ENCODE results near the gene GBA2. TPM values are rescaled to one million over a fixed set of nuclear protein-coding genes. Genes with fewer than 3 reads are reported as not detected.

GBA2 gene
- total and polyA plus RNA-seq, 2 experiments from 2014 or later, result 32.1 to 80.1 TPM

DNA sequence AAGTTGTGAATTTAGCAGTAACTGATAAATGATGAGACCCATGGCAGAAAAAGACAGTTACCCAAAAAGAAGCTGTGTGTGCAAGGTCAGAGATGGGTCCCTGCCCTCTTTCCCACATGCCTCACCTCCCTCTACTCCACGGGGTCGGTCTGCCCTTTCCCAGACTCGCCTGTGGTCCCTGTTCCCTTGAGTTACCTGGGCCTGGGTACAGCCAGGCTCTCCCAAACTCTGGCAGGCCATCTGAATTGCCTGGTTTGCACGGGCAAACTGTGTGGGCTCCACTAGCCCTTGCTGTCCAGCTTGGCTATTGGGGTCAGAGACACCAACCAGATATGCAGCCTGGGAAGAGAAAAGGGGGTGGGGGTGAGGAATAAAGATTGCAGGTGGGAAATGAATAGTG is 40.9 kb downstream of the GBA2 start:
- H3K9me2 ChIP-seq (ENCODE audit: insufficient read depth), result no peaks in the 10 kb centered on the region
- H3K4me3 Mint-ChIP-seq, result no peak overlapping the region; the same call in 2 of the 3 replicates
- DNase-seq (ENCODE audit: low spot score) (no peak), ATAC-seq (no peak)
- TF ChIP-seq EZH2 (IDR thresholded peaks at IDR 0.05; ENCODE audit: low read depth, unreplicated experiment), result no peak
- no peak for TF ChIP-seq ZNF331 (CRISPR knock-in tag; IDR thresholded peaks at IDR 0.05; ENCODE audit: low read depth)
- no peak overlapping the region for H3K27ac Mint-ChIP-seq
- no peak overlapping the region for H3K4me3 ChIP-seq
- H3K36me3 Mint-ChIP-seq (ENCODE audit: low read depth), result peaks cover 63% of the 10 kb centered on the region
- no peaks in the 10 kb centered on the region for H3K4me1 Mint-ChIP-seq
- no peaks in the 10 kb centered on the region for H3K79me2 ChIP-seq (replicated peaks; ENCODE audit: insufficient read depth)
- no peaks in the 10 kb centered on the region for H3K4me1 ChIP-seq (ENCODE audit: insufficient read depth)
- H3K4me2 ChIP-seq, result no peak overlapping the region
- peaks cover 28% of the 10 kb centered on the region for H3K36me3 ChIP-seq (ENCODE audit: insufficient read depth)
- H3K27me3 ChIP-seq (ENCODE audit: insufficient read depth), result no peaks in the 10 kb centered on the region
- peaks cover 2% of the 10 kb centered on the region for H4K20me1 ChIP-seq (replicated peaks; ENCODE audit: insufficient read depth)
- H3K27me3 Mint-ChIP-seq (ENCODE audit: insufficient read depth, low read depth, poor library complexity), result peaks cover 7% of the 10 kb centered on the region
- no peak overlapping the region for H3K27ac ChIP-seq (ENCODE audit: low read depth)
- 0 out of 2 replicates have a peak, but pooled peaks cover 2% of the 10 kb centered on the region for H3F3A ChIP-seq (replicated peaks; ENCODE audit: low read depth)
- no peaks in the 10 kb centered on the region for H3K9me3 Mint-ChIP-seq
- H2AFZ ChIP-seq, result no peak overlapping the region

DNA sequence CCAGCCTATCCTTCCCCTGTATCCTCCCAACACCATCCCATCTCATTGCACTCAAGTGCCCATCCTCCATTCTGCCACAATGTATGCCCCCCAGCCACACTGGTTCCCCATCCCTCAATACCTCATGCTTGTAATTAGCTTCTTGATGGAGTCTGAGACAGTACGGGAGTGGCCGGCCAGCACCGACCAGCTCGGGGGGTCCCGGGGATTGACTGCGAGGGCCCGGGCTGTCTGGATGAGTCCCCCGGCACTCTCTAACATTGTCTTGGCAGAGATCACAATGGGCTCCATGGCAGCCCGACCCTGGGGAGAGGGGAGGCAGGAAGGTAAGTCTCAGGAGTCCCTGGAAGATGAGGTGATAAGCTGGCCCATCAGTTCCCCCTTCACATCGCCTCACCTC is 42.1 kb downstream of the GBA2 start:
- H2AFZ ChIP-seq, result no peak overlapping the region
- Mint-ChIP-seq H3K9me3 (no peaks in the 10 kb centered on the region), H3K4me3 (no peak overlapping the region), H3K36me3 (ENCODE audit: low read depth) (peaks cover 60% of the 10 kb centered on the region), H3K27ac (no peak overlapping the region), H3K27me3 (ENCODE audit: insufficient read depth, low read depth, poor library complexity) (peaks cover 8% of the 10 kb centered on the region), H3K4me1 (no peaks in the 10 kb centered on the region)
- no peak overlapping the region for H3K27ac ChIP-seq (ENCODE audit: low read depth)
- TF ChIP-seq STAT1 (IDR thresholded peaks at IDR 0.05; ENCODE audit: unreplicated experiment) (no peak), CTCF (conservative IDR thresholded peaks at IDR 0.05; ENCODE audit: low read depth in 2 of 2) (no peak), JUNB (IDR thresholded peaks at IDR 0.05; ENCODE audit: unreplicated experiment) (no peak), REST (IDR thresholded peaks at IDR 0.05; ENCODE audit: unreplicated experiment) (no peak), CREB1 (CRISPR knock-in tag; IDR thresholded peaks at IDR 0.05; ENCODE audit: low read depth) (no peak), ZNF114 (CRISPR knock-in tag; IDR thresholded peaks at IDR 0.05) (no peak), POLR2AphosphoS5 (IDR thresholded peaks at IDR 0.05; ENCODE audit: low read depth) (no peak)
- TF ChIP-seq, protein P1, sequence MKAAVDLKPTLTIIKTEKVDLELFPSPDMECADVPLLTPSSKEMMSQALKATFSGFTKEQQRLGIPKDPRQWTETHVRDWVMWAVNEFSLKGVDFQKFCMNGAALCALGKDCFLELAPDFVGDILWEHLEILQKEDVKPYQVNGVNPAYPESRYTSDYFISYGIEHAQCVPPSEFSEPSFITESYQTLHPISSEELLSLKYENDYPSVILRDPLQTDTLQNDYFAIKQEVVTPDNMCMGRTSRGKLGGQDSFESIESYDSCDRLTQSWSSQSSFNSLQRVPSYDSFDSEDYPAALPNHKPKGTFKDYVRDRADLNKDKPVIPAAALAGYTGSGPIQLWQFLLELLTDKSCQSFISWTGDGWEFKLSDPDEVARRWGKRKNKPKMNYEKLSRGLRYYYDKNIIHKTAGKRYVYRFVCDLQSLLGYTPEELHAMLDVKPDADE (IDR thresholded peaks at IDR 0.05), result no peak
- no peaks in the 10 kb centered on the region for H3K9me2 ChIP-seq (ENCODE audit: insufficient read depth)
- peaks cover 28% of the 10 kb centered on the region for H3K36me3 ChIP-seq (ENCODE audit: insufficient read depth)
- no peaks in the 10 kb centered on the region for H3K79me2 ChIP-seq (replicated peaks; ENCODE audit: insufficient read depth)
- no peak overlapping the region for H3K4me2 ChIP-seq
- no peak overlapping the region for H3K4me3 ChIP-seq
- H3K27me3 ChIP-seq (ENCODE audit: insufficient read depth), result no peaks in the 10 kb centered on the region
- no peak for DNase-seq (ENCODE audit: low spot score)
- no peaks in the 10 kb centered on the region; the same call in 1 of the 2 replicates for H4K20me1 ChIP-seq (replicated peaks; ENCODE audit: insufficient read depth)
- no peak for ATAC-seq
- H3K4me1 ChIP-seq (ENCODE audit: insufficient read depth), result no peaks in the 10 kb centered on the region
- H3F3A ChIP-seq (replicated peaks; ENCODE audit: low read depth), result no peaks in the 10 kb centered on the region

All from GM23338 (cell line).